Urothelium cell line (cell line): Measurements from ENCODE around the gene CPEB1.
A peak's percentile ranks its signal among the peaks of the same experiment; 100 is the strongest.

Experiments used
- DNase-seq: peaks from one replicate; pipeline ENCODE4 v3.0.0; 2011; ENCODE audit warnings: low spot score, mixed read lengths
- FAIRE-seq: peaks from 2 replicates; lab custom pipeline; 2011; peaks lifted over from hg19 to GRCh38; lab: Jason Lieb, UNC

Gene CPEB1

DNA sequence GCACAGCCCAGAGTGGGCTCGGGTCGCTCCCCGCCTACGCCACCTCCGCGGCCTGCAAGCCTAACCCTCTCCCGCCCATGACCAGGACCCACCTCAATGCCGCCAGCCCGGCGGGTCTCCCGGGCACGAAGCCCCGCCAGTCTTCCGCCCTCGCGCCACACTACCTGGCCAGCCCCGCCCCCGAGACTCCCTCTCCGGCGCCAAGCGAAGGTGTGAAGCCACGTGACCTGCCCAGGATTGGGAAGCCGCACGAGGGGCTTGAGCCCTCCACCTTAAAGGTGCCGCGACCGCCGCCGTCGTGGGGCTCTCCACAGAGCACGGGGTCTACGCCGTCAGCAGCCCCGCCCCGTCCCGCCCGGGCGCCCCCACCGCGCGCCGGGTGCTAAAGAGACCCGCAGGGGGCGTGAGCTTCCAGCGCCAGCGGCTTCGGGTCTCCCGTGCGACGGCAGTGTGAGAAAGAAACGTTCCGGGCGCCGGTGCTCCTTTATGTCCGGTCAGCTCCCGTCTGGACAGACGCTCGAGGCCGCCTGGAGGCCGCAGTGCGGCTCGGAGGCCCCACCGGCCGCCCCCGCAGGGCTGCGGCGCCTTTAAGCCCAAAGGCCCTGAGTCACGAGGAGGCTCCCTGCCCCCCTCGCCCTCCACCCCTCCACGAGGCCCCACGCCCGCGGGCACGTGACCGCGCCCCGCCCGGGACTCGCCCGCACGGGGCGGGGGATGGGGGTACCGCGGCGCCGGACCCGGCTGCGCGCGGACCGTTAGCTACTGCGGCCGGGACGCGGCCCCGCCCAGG is at the start of gene CPEB1:
TSS of gene CPEB1 (minus strand) at position 319 of the 790 bp plus-strand sequence. CDS start 18,904 bp downstream, outside the sequence.
- DNase-seq (peak; percentile 89), FAIRE-seq (peak; percentile 27)

DNA sequence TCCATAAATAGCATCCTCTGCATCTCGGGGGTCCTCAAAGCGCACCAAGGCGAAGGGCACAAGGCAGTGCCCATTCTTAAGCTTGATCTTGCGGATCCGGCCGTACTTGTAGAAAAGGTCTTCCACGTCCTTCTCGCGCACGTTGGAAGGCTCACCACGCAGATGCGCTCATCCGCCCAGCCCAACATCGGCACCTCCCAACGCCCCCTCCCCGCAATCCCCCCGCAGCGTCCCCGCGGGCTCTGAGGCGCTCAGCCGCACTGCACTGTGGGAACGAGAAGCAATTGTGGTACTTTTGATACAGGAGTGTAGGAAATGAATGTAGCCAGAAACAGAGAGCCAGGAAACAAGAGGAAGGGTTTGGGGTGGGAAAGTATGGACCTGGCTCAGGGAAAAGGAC is 45.0 kb upstream of the CPEB1 start:
- FAIRE-seq (no peak), DNase-seq (no peak)

DNA sequence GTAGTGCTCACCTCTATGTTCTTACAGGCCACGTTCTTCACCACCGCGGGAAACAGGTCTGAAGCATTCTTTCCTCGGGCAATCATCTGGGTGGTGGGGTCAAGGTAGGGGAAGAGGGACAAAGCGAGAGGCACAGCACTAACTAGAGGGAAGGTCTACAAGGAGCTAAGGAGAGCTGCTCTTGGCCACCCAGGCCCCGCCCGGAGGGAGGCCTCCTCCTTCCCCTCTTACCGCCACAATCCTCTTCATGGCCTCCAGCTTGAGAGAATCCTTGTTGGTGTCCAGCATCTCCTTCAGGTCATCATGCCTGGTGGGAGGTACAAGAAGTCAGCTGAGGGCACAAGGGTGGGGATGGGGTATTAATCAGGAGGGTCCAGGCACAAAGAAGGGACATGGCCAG is 42.0 kb upstream of the CPEB1 start:
- FAIRE-seq (no peak), DNase-seq (no peak)

DNA sequence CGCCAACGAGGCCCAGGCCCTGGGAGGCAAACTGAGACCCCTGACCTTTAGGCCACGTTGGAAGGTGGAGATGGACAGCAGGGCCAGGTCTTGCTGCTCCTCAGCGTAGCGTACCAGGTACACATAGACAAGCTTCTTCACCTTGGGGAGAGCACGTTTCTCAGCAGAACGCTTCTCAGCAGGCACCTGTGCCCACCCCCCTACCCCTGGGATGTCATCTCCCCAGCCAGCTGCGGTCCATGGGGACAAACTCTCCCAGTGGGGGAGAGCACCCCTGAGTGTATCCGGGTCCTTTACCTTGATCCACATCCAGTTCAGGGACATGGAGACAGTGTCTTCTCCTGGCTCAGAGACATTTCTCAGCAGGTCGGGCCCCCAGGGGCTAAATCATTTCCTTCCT is 41.5 kb upstream of the CPEB1 start:
- DNase-seq, result no peak
- FAIRE-seq, result no peak

DNA sequence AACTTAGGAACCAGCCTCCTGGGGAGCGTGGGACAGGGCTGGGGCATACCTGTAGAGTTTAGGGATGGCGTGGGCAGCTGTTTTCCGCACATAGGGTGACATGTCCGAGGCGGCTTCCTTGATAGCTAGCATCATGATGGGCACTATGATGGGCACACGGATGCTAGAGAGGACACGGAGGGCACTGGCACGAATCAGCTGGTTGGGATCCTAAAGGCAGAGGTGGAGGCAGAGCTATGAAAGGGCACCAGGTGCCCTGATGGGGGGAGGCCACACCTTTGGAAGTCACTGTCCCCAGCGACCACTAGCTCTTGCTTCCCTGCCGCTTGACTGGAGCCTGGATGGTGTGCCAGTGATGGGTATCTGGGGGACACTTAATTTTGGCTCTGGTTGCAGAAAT is 34.2 kb upstream of the CPEB1 start:
- no peak for DNase-seq
- FAIRE-seq, result no peak

DNA sequence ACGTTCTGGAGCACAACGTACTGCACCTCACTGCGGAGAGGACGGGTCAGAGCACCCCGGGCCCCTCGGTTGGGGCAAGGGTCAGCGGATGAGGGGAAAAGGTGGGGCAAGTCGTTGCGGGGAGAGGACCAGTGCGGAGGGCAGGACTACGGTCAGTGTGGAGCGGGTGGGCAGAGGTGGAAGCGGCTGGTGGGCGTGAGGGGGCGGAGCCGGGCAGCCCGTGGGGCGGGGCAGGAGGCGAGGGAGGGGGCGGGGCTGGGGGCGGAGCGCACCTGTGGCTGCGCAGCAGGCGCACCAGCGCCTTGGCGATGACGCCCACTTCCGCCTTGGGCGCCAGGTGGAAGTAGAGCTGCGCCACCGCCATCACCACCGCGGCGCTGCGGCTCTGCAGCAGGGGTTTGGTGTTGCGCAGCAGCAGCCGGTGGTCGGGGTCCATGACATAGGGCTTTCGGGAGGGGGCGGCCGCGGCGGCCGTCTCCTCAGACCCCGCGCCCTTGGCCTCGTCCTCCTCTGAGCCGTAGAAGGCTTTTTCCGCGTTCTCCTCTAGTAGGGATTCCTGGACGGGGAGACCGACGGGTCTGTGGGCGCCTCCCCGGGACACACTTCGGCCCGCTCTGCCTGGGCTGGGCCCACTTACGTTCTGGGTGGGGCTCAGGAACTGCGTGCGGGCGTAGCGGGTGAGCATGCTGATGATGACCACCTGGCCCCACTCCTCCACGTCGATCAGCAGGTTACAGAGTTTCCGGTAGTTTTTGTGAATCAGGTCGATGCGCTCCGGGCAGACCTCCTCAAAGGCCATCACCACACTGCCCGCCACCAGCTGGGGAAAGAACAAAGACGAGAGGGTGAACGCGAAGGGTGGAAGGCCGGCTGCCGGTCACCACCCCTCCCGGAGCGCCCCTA is 33.3 kb upstream of the CPEB1 start:
- DNase-seq, result no peak
- no peak for FAIRE-seq

DNA sequence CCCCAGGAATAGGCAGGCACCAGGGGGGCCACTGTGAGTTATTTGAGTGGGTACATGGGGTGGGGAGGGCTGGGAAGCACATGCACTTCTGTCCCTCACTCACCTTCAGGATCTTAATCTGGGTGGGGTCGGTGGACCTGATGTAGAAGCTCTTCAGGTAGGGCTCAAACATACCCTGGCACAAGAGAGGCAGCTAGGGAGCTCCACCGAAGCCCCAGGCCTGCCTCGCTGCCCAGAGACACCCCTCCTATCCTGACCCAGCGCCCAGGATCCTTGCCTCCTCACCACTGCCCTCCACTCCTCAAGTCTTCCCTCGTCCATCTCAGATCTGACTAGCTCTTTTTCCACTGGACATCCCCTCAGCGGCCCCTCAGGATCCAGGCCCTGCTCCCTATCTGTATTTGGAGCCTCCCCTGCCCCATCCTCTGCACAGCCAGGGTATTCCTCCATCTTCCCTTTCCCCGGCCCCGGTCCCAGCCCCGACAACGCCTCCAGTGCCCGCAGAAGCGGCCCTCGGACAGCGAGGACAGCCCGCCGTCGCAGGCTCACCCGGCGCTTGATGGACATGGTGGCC is 32.5 kb upstream of the CPEB1 start:
- FAIRE-seq (no peak), DNase-seq (no peak)

DNA sequence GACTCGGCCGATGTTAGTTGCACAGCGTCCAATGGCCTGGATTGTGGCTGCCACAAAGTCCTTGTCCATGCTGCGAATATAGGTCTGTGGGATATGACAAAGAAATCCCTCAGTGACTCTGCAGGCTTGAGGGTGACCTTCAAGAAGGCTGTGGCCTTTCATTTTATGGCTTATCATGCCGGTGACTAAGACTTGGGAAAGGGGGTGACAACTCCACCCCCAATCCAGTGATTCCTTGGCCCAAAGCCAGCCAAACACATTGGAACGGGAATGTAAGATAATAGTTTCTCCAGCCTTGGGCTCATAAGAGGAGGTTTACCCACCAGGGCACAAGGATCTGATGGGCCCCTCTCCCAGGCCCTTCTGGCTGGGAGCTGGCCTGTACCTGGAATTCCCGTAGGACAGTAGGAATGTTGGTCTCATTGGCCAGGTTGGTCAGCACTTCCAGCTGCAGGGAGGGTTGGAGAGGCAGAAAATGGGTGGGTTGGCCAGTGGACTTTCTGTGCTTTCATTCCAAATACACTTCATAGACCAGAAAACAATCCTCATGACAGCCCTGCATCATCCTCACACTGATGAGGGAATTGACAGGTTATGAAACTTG is 30.7 kb upstream of the CPEB1 start:
- FAIRE-seq (no peak), DNase-seq (no peak)

DNA sequence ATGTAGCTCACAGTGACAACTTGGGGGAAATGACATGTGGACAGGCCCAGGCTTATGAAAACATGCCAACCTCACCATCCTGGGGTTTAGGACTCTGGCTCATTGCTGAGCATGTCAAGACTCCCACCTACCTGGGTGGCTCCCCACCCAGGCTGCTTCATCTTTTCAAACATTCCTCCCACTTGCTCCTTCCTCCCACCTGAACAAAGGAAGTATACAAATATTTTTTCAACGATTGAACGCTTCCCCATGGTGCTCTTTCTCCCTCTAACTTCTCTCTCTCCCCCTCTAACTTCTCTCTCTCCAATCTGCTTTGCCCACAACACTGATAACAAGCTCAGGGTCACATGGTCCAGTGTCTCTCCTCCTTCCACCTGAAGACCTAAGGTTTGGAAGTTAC is 27.7 kb upstream of the CPEB1 start:
- FAIRE-seq, result no peak
- DNase-seq, result no peak

DNA sequence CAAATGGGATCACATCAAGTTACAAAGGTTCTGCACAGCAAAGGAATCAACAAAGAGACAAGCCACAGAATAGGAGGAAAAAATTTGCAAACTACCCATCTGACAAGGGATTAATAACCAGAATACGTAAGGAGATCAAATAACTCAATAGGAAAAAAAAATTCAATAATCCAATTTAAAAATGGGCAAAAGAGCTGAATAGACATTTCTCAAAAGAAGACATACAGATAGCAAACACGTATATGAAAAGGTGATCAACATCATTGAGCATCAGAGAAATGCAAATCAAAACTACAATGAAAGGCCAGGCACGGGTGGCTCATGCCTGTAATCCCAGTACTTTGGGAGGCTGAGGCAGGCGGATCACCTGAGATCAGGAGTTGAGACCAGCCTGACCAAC is 23.5 kb upstream of the CPEB1 start:
- DNase-seq (no peak), FAIRE-seq (no peak)

DNA sequence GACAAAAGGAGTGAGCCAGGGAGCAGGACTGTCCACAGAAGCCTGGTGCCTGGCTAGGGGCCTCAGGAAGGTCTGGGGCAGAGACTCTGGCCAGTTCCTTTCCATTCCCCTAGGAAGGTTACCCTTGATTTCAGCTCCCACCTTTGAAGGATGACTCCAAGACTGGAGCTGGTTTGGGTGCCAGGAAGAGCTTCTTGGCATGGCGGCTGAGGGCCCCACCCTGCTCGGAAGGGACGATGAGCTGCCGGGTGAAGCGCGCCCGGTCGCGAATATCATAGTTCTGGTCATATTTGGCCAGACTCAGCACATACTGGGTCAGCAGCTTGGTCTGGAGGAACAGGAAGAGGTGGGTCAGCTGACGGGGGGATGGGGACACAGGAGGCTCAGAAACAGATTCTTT is 19.4 kb upstream of the CPEB1 start:
- FAIRE-seq (no peak), DNase-seq (no peak)

DNA sequence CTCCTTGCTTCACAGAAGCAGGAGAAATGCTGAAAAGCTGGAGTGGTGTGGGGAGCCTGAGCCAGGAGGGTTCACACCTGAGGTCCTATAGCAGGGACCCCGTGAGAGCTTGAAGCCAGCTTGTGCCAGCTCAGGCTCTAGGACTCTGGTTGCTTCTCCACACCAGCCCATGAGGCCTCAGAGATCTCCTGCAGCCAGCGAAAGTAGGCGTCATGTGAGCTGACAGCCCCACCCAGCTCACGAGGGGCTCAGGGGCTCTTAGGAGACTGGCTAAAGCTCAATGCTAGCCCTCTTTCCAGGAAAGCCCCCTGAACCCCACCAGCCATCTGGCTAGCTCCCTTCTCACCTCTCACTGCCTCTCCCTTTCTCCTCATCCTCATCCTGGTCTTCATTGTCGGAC is 16.9 kb upstream of the CPEB1 start:
- no peak for FAIRE-seq
- no peak for DNase-seq

DNA sequence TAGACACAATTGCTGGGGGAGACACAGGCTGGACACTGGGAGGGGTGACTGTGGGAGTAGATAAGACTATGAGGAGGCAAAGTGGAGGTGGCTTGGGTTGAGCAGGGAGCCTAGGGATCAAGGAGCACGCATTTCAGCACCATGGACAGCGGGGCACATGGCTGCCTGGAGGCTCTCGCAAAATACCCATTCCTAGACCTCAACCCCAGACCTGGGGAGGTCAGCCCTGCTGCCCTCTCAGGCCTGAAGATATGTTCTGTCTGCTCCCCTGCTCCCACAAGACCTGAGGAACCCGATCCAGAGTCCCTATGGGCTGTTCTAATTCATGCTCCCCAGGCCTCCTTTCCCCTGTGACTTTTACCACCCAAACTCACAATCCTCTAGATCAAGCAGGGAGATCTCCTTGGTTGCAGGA is 16.0 kb upstream of the CPEB1 start:
- FAIRE-seq, result no peak
- DNase-seq, result peak; percentile 75

DNA sequence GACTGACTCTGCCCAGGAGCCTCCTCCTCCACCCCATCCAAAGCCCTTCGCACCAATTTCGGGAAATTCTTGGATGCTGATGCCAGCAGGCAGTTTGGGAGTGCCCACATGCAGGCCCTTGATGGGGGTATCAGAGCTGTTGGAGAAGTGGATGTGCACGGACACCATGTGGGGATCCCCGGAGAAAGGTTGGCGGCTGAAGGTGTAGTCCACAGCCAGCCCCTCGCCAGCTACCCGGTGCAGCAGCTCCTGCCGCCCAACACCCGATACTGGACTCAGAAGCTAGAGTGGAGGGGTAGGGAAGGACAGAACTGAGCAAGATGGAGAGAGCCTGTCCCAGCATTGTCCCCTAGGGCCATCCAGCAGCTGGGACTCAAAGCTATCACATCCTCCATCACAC is 15.5 kb upstream of the CPEB1 start:
- no peak for DNase-seq
- FAIRE-seq, result no peak

DNA sequence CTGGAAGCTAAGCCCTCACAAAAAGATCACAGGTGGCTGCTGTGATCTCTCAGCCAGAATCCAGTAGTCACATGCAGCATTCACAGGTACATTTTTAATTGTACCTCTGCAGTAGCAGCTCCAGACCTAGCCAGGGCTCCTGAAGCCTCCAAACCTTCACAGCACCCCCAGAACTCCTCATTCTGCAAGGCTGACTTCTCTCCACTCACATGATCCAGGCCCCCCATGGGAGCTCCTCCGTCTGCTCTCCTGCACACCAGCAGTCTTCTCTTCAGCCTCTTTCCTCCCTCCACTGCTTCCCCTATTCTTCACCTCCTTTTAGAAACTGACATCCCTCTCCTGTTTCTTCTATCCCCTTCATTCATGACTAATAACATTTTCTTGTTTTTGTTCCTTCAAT is 13.2 kb upstream of the CPEB1 start:
- no peak for FAIRE-seq

DNA sequence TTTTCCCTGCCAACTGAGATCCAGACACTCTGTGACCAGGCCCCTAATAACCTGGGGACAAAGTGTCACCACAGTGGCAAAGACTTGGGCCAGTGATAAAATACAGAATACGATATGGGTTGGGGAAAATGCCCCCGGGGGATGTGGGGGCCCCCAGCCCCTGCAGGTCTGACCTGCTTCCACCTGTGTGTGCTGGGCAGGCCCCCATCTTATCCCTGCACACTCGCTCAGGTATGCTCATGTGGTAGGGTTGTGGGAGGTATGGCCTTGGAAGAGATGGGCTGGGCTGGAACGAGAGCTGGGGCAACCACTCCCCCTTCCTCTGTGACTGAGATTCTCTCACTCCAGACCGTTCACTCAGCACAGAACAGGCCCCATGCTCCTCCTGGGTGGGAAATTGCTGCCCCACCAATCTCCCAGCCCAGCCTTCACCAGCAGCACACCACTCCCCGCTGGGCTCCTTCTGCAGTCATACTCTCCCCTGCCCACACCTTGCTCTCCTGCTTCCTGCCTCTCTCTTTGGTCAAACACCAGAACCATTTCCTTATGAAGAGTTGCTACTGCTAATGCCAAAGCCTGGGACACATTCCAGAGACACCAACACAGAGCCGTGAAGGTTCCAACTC is 9.6 kb upstream of the CPEB1 start:
- no peak for DNase-seq
- no peak for FAIRE-seq

More for the DNA sequence above, 13.2 kb upstream of the CPEB1 start:
- no peak for DNase-seq

DNA sequence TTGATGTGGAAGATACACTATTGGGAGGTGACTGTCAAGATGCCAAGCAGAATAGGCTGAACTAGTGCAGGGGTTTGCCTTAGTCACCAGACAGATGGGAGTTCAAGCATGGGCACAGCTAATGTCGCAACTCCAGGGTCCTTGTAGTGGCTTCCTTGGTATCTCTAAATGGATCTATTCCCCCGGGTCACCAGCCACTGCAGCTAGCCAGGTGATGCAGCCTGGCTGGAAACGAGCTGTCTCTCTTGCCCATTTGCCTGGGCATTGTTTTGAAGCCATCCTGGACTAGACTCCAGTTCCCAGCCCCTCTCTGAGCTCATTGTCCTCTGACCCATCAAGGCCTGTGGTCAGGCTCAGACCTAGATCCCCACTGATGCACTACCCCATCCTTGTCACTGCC is 8.4 kb upstream of the CPEB1 start:
- no peak for FAIRE-seq
- no peak for DNase-seq

DNA sequence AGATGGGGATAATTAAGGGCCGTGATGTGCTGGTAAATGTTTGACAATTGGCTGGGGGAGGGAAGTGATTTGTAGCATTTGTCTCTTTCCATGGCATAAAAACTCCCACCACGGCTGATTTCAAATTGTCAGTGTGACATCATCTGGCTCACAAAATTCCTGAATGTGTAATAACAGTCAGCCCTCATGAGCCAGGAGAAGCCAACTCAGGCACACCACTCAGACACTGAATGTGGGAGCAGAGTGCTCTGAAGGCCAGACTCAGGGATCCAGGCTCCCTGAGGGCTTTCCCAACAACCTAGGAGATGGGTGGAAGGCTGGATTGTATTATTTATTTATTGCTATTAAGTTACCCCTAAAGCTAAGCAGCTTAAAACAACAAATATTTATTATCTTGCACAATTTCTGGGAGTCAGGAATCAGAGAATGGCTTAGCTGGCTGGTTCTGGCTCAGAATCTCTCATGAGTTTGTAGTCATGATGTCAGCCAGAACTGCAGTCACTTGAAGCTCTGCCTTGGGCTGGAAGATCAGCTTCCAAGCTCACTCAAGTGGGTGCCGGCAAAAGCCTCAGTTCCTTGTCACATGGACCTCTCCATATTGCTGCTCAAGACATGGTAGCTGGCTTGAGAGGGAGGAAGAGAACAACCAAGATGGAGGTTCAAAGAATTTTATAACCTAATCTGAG is 6.5 kb upstream of the CPEB1 start:
- DNase-seq, result no peak

DNA sequence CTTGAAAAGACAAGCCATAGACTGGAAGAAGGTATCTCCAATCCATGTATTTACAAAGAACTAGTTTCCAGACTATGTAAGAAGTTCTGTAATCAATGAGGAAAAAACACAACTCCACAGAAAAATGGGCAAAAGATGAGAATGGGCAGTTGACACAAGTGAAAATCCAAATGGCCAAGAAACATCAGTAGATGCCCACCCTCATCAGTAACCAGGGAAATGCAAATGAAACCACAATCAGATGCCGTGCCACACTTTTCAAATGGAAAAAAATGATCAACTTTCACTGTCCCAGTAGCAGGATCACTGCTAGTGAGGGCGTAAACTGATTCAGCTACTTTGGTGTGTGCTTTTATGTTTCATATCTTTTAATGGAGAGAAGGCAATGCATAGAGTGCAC is 4.5 kb upstream of the CPEB1 start:
- DNase-seq (no peak), FAIRE-seq (no peak)

More for the DNA sequence above, 6.5 kb upstream of the CPEB1 start:
- FAIRE-seq, result no peak

DNA sequence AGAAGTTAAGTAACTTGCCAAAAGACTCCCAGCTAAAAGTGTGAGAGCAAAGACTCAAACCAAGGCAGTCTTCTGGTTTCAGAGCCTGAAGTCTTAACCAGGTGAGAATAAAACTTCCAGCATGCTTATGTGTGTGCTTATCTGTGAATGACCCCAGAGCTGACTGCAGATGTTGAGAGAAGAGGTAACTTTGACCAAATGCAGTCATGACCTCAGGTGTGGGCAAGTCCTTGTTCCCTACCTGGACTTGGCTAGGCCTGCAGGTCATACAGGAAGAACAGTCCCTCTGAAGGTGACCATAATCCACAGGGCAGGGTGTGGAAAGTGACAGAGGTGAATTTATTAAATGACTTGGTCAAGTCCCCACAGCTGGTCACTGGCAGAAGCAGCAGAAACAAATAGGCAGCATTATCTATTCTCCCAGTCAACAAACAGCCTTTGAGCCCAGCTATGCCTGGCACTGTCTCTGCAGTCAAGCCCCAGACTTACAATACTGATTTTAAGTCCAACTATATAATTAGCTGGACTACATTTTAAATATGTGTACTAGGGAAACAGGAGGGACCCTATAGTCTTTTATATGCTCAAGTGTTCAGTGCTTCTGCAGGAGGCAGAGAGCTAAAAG is 3.0 kb upstream of the CPEB1 start:
- FAIRE-seq, result no peak

More for the DNA sequence above, 3.0 kb upstream of the CPEB1 start:
- no peak for DNase-seq
